Measurements from ENCODE around the gene CDRT4. TPM values are rescaled to one million over a fixed set of nuclear protein-coding genes. Genes with fewer than 3 reads are reported as not detected.

Gene CDRT4
- total and polyA plus RNA-seq, 7 experiments from 2014 or later: 0.45 to 11.6 (median 3.9) TPM

- H3K27ac ChIP-seq (ENCODE audit: low read depth, low read length): no peak overlapping the region
- ChIA-PET POLR2A (interaction anchor here (0.6 kb wide), 1 partner anchor 55 kb away, joined by 3 read pairs; no protein-coding TSS in a partner anchor), CTCF (no interaction called here)
- H3K36me3 Mint-ChIP-seq: peaks cover 10 to 55% (median 23%) of the 10 kb centered on the region in 5 donors
- H3K4me1 ChIP-seq (ENCODE audit: control insufficient read depth in 2 of 2, insufficient read depth in 2 of 2, low read length in 2 of 2): no peaks in the 10 kb centered on the region
- H3K9me3 Mint-ChIP-seq: no peaks in the 10 kb centered on the region
- H3K4me3 Mint-ChIP-seq: no peak overlapping the region
- peak overlapping the region in 1 of 9 donors; percentile 13 for H3K27ac Mint-ChIP-seq
- no peaks in the 10 kb centered on the region for H3K27me3 Mint-ChIP-seq
- intact Hi-C loops (cut with micrococcal nuclease): no loop called here
- ATAC-seq (no peak), DNase-seq (no peak)
- no peak overlapping the region for H3K4me3 ChIP-seq (ENCODE audit: low read length)
- H3K27me3 ChIP-seq (ENCODE audit: control insufficient read depth in 2 of 2, insufficient read depth in 2 of 2, low read length in 2 of 2): no peaks in the 10 kb centered on the region
- no peaks in the 10 kb centered on the region for H3K9me3 ChIP-seq (ENCODE audit: control insufficient read depth in 2 of 3, low read length in 3 of 3)
- H3K36me3 ChIP-seq (ENCODE audit: control insufficient read depth in 2 of 3, insufficient read depth in 3 of 3, low read length in 3 of 3): peaks cover 0 to 7% (median 0%) of the 10 kb centered on the region in 3 experiments
- peaks cover 0 to 13% (median 0%) of the 10 kb centered on the region in 7 donors for H3K4me1 Mint-ChIP-seq
Observed at GRCh38 chr17:15494821-15495220, 27.4 kb upstream of the CDRT4 start.

- intact Hi-C loops (cut with micrococcal nuclease): no loop called here
- ChIA-PET POLR2A (no interaction called here), CTCF (no interaction called here)
- no peak overlapping the region for H3K27ac Mint-ChIP-seq
- H3K4me1 ChIP-seq (ENCODE audit: control insufficient read depth in 2 of 2, insufficient read depth in 2 of 2, low read length in 2 of 2): no peaks in the 10 kb centered on the region
- no peaks in the 10 kb centered on the region for H3K9me3 Mint-ChIP-seq
- DNase-seq: no peak
- H3K36me3 Mint-ChIP-seq: peaks cover 10 to 43% (median 18%) of the 10 kb centered on the region in 5 donors
- no peak overlapping the region for H3K27ac ChIP-seq (ENCODE audit: low read depth, low read length)
- H3K4me3 Mint-ChIP-seq: no peak overlapping the region
- H3K4me3 ChIP-seq (ENCODE audit: low read length): no peak overlapping the region
- no peak for ATAC-seq
- no peaks in the 10 kb centered on the region for H3K9me3 ChIP-seq (ENCODE audit: control insufficient read depth in 2 of 3, low read length in 3 of 3)
- peaks cover 0 to 7% (median 0%) of the 10 kb centered on the region in 3 experiments for H3K36me3 ChIP-seq (ENCODE audit: control insufficient read depth in 2 of 3, insufficient read depth in 3 of 3, low read length in 3 of 3)
- H3K4me1 Mint-ChIP-seq: peaks cover 0 to 13% (median 0%) of the 10 kb centered on the region in 7 donors
- no peaks in the 10 kb centered on the region for H3K27me3 ChIP-seq (ENCODE audit: control insufficient read depth in 2 of 2, insufficient read depth in 2 of 2, low read length in 2 of 2)
- no peaks in the 10 kb centered on the region for H3K27me3 Mint-ChIP-seq
Observed at GRCh38 chr17:15493693-15494035, 26.2 kb upstream of the CDRT4 start.

GRCh38 chr17:15492791-15493692, 25.6 kb upstream of the CDRT4 start:
- ATAC-seq (no peak), DNase-seq (no peak)
- no peak overlapping the region for H3K4me3 ChIP-seq (ENCODE audit: low read length)
- no peaks in the 10 kb centered on the region for H3K4me1 ChIP-seq (ENCODE audit: control insufficient read depth in 2 of 2, insufficient read depth in 2 of 2, low read length in 2 of 2)
- no peaks in the 10 kb centered on the region for H3K27me3 Mint-ChIP-seq
- no peak overlapping the region for H3K27ac Mint-ChIP-seq
- intact Hi-C loops (cut with micrococcal nuclease): no loop called here
- no peaks in the 10 kb centered on the region for H3K9me3 Mint-ChIP-seq
- no peaks in the 10 kb centered on the region for H3K27me3 ChIP-seq (ENCODE audit: control insufficient read depth in 2 of 2, insufficient read depth in 2 of 2, low read length in 2 of 2)
- ChIA-PET POLR2A (no interaction called here), CTCF (no interaction called here)
- H3K4me3 Mint-ChIP-seq: no peak overlapping the region
- no peaks in the 10 kb centered on the region for H3K9me3 ChIP-seq (ENCODE audit: control insufficient read depth in 2 of 3, low read length in 3 of 3)
- no peak overlapping the region for H3K27ac ChIP-seq (ENCODE audit: low read depth, low read length)
- H3K36me3 ChIP-seq (ENCODE audit: control insufficient read depth in 2 of 3, insufficient read depth in 3 of 3, low read length in 3 of 3): peaks cover 0 to under 1% (median 0%) of the 10 kb centered on the region in 3 experiments
- peaks cover 5 to 37% (median 18%) of the 10 kb centered on the region in 5 donors for H3K36me3 Mint-ChIP-seq
- H3K4me1 Mint-ChIP-seq: peaks cover 0 to 13% (median 0%) of the 10 kb centered on the region in 7 donors

GRCh38 chr17:15492186-15492585, 24.8 kb upstream of the CDRT4 start:
- H3K4me3 Mint-ChIP-seq: no peak overlapping the region
- no peak overlapping the region for H3K27ac Mint-ChIP-seq
- H3K9me3 ChIP-seq (ENCODE audit: control insufficient read depth in 2 of 3, low read length in 3 of 3): no peaks in the 10 kb centered on the region
- H3K27me3 Mint-ChIP-seq: no peaks in the 10 kb centered on the region
- ChIA-PET CTCF (no interaction called here), POLR2A (no interaction called here)
- H3K9me3 Mint-ChIP-seq: no peaks in the 10 kb centered on the region
- no peak overlapping the region for H3K27ac ChIP-seq (ENCODE audit: low read depth, low read length)
- no peaks in the 10 kb centered on the region for H3K36me3 ChIP-seq (ENCODE audit: control insufficient read depth in 2 of 3, insufficient read depth in 3 of 3, low read length in 3 of 3)
- DNase-seq (no peak), ATAC-seq (no peak)
- no peak overlapping the region for H3K4me3 ChIP-seq (ENCODE audit: low read length)
- H3K4me1 ChIP-seq (ENCODE audit: control insufficient read depth in 2 of 2, insufficient read depth in 2 of 2, low read length in 2 of 2): no peaks in the 10 kb centered on the region
- no peaks in the 10 kb centered on the region for H3K27me3 ChIP-seq (ENCODE audit: control insufficient read depth in 2 of 2, insufficient read depth in 2 of 2, low read length in 2 of 2)
- peaks cover 6 to 37% (median 16%) of the 10 kb centered on the region in 5 donors for H3K36me3 Mint-ChIP-seq
- peaks cover 0 to 13% (median 0%) of the 10 kb centered on the region in 7 donors for H3K4me1 Mint-ChIP-seq
- intact Hi-C loops (cut with micrococcal nuclease): no loop called here

- ChIA-PET CTCF (no interaction called here), POLR2A (no interaction called here)
- no peak overlapping the region for H3K27ac ChIP-seq (ENCODE audit: low read depth, low read length)
- H3K4me1 ChIP-seq (ENCODE audit: control insufficient read depth in 2 of 2, insufficient read depth in 2 of 2, low read length in 2 of 2): no peaks in the 10 kb centered on the region
- H3K27ac Mint-ChIP-seq: no peak overlapping the region
- H3K27me3 Mint-ChIP-seq: no peaks in the 10 kb centered on the region
- H3K9me3 ChIP-seq (ENCODE audit: control insufficient read depth in 2 of 3, low read length in 3 of 3): no peaks in the 10 kb centered on the region
- H3K4me3 ChIP-seq (ENCODE audit: low read length): no peak overlapping the region
- DNase-seq: peak in 1 of 9 donors; percentile 24
- intact Hi-C loops (cut with micrococcal nuclease): no loop called here
- no peaks in the 10 kb centered on the region for H3K27me3 ChIP-seq (ENCODE audit: control insufficient read depth in 2 of 2, insufficient read depth in 2 of 2, low read length in 2 of 2)
- H3K36me3 ChIP-seq (ENCODE audit: control insufficient read depth in 2 of 3, insufficient read depth in 3 of 3, low read length in 3 of 3): no peaks in the 10 kb centered on the region
- H3K4me3 Mint-ChIP-seq: no peak overlapping the region
- ATAC-seq: peak; percentile 27
- H3K4me1 Mint-ChIP-seq: peaks cover 0 to 13% (median 0%) of the 10 kb centered on the region in 7 donors
- peaks cover 0 to 29% (median 10%) of the 10 kb centered on the region in 5 donors for H3K36me3 Mint-ChIP-seq
- H3K9me3 Mint-ChIP-seq: no peaks in the 10 kb centered on the region
Observed at GRCh38 chr17:15490634-15491261, 23.3 kb upstream of the CDRT4 start.

- H3K9me3 Mint-ChIP-seq: no peaks in the 10 kb centered on the region
- H3K27me3 ChIP-seq (ENCODE audit: control insufficient read depth in 2 of 2, insufficient read depth in 2 of 2, low read length in 2 of 2): no peaks in the 10 kb centered on the region
- DNase-seq (no peak), ATAC-seq (no peak)
- POLR2A ChIA-PET: no interaction called here
- H3K36me3 Mint-ChIP-seq: peaks cover 0 to 22% (median 11%) of the 10 kb centered on the region in 5 donors
- H3K36me3 ChIP-seq (ENCODE audit: control insufficient read depth in 2 of 3, insufficient read depth in 3 of 3, low read length in 3 of 3): no peaks in the 10 kb centered on the region
- no peak overlapping the region for H3K27ac Mint-ChIP-seq
- intact Hi-C loops (cut with micrococcal nuclease): no loop called here
- H3K4me3 Mint-ChIP-seq: no peak overlapping the region
- H3K27ac ChIP-seq (ENCODE audit: low read depth, low read length): no peak overlapping the region
- H3K27me3 Mint-ChIP-seq: no peaks in the 10 kb centered on the region
- no peaks in the 10 kb centered on the region for H3K9me3 ChIP-seq (ENCODE audit: control insufficient read depth in 2 of 3, low read length in 3 of 3)
- CTCF ChIA-PET: interaction anchor here (0.7 kb wide), 1 partner anchor 13 kb away, joined by 3 read pairs; no protein-coding TSS in a partner anchor
- no peak overlapping the region for H3K4me3 ChIP-seq (ENCODE audit: low read length)
- H3K4me1 ChIP-seq (ENCODE audit: control insufficient read depth in 2 of 2, insufficient read depth in 2 of 2, low read length in 2 of 2): no peaks in the 10 kb centered on the region
- H3K4me1 Mint-ChIP-seq: peaks cover 0 to 13% (median 0%) of the 10 kb centered on the region in 7 donors
Observed at GRCh38 chr17:15488557-15488956, 21.1 kb upstream of the CDRT4 start.

All from naive thymus-derived CD4-positive, alpha-beta T cell (primary cell).